ENCODE results near the gene ZKSCAN4. TPM values are rescaled to one million over a fixed set of nuclear protein-coding genes. Genes with fewer than 3 reads are reported as not detected.

The ZKSCAN4 gene
- total and polyA plus RNA-seq, 10 of the 15 experiments (the other 5 are each of a cell fraction or from before 2014, with no cell fraction given) = 3.0 to 6.5 (median 5.0) TPM

GRCh38 chr6:28240471-28240870, 11.6 kb downstream of the ZKSCAN4 start (continued):
- TF ChIP-seq BCL11A (IDR thresholded peaks at IDR 0.05; ENCODE audit: low read depth, low read length) (no peak), PAX5 (IDR thresholded peaks at IDR 0.05; ENCODE audit: borderline replicate concordance, low read depth, low read length) (no peak), IKZF2 (IDR thresholded peaks at IDR 0.05) (no peak), KLF5 (IDR thresholded peaks at IDR 0.05; ENCODE audit: partially characterized antibody) (no peak), NRF1 (conservative IDR thresholded peaks at IDR 0.05; ENCODE audit: low read depth, low read length) (no peak), SKIL (IDR thresholded peaks at IDR 0.05; ENCODE audit: low read depth, poor library complexity, severe bottlenecking) (no peak), RELA (IDR thresholded peaks at IDR 0.05; ENCODE audit: borderline replicate concordance, partially characterized antibody) (no peak), ZNF24 (IDR thresholded peaks at IDR 0.05) (no peak), EZH2 (IDR thresholded peaks at IDR 0.05; ENCODE audit: borderline replicate concordance, control insufficient read depth, low read depth, low read length) (no peak), PBX3 (IDR thresholded peaks at IDR 0.05; ENCODE audit: insufficient replicate concordance, low read depth, low read length) (no peak), KAT2A (conservative IDR thresholded peaks at IDR 0.05; ENCODE audit: control insufficient read depth, low read depth, low read length) (no peak)

Data from GM12878 (cell line).